ACC112 (cell line): Measurements from ENCODE around the gene COL19A1.

ENCODE experiments used
- H2AFZ ChIP-seq: fragments of 200-600 bp; sonication (generic); one replicate; pipeline ENCODE4 v1.6.0; 2017; ENCODE audit warnings: antibody characterized with exemption, low read length; ENCODE audit not compliant: unreplicated experiment
- H3K27ac ChIP-seq: fragments of 200-600 bp; sonication (generic); 2 replicates; pipeline ENCODE4 v1.5.1; 2014; ENCODE audit warnings: low read depth, mild to moderate bottlenecking, antibody characterized with exemption, low read length, moderate library complexity
- H3K27me3 ChIP-seq: fragments of 200-600 bp; sonication (generic); 2 replicates; pipeline ENCODE4 v1.6.1; 2014; ENCODE audit warnings: mild to moderate bottlenecking, antibody characterized with exemption, low read length, moderate library complexity, mixed read lengths; ENCODE audit not compliant: insufficient read depth
- H3K36me3 ChIP-seq: fragments of 200-600 bp; sonication (generic); 2 replicates; pipeline ENCODE4 v1.6.1; 2016; ENCODE audit warnings: mild to moderate bottlenecking, antibody characterized with exemption, low read length, moderate library complexity, mixed read lengths; ENCODE audit not compliant: insufficient read depth
- H3K4me1 ChIP-seq: fragments of 200-600 bp; sonication (generic); one replicate; pipeline ENCODE4 v1.6.1; 2016; ENCODE audit warnings: low read length, mixed read lengths; ENCODE audit not compliant: insufficient read depth, unreplicated experiment, control insufficient read depth
- H3K4me3 ChIP-seq: fragments of 200-600 bp; sonication (generic); 2 replicates; pipeline ENCODE4 v1.5.1; 2014; ENCODE audit warnings: mild to moderate bottlenecking, low read depth, low read length
- H3K79me2 ChIP-seq: fragments of 200-600 bp; sonication (generic); one replicate; pipeline ENCODE4 v1.6.0; 2016; ENCODE audit warnings: low read length; ENCODE audit not compliant: control insufficient read depth, unreplicated experiment, insufficient read depth

Gene COL19A1

DNA sequence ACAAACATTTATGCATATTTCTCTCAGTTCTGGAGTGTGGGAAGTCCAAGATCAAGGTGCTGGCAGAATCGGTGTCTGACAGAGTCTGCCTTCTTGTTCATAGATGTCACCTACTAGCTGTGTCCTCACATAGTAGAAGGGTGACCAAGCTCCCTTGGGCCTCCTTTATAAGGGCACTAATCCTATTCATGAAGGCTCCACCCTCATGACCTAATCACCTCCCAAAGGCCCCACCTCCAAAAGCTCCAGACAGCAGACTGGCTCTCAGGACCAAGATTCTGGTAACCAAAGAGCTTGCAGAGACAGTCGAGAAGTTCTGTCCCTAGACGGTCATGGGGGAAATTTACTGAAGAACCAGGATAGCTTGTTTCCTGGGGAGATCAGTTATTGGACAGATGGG, 297.4 kb downstream of the COL19A1 start:
- Histone ChIP-seq H3K4me3 (no peak overlapping the region), H3K79me2 (no peaks in the 10 kb centered on the region), H2AFZ (no peak overlapping the region), H3K27me3 (peaks cover 32% of the 10 kb centered on the region), H3K4me1 (no peaks in the 10 kb centered on the region), H3K27ac (no peak overlapping the region), H3K36me3 (no peaks in the 10 kb centered on the region)

DNA sequence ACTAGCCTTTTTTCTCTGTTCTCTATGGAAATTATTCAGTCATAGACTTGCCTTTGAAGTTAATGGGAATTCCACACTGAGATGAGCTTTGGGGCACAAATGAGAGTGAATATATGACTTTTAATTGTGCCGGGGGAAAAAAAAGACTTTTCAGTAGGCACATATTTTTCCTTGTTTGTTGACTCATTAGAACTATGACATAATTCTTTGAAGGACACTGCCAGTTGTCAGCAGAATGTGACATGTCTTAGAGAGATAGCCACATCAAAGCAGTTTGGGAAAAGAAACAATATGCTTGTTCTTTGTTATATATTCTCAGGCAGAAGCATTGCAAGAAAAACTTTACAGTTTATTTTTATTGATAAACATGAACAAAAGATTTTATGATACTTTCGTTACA, 298.2 kb downstream of the COL19A1 start:
- H3K4me1 ChIP-seq: no peaks in the 10 kb centered on the region

DNA sequence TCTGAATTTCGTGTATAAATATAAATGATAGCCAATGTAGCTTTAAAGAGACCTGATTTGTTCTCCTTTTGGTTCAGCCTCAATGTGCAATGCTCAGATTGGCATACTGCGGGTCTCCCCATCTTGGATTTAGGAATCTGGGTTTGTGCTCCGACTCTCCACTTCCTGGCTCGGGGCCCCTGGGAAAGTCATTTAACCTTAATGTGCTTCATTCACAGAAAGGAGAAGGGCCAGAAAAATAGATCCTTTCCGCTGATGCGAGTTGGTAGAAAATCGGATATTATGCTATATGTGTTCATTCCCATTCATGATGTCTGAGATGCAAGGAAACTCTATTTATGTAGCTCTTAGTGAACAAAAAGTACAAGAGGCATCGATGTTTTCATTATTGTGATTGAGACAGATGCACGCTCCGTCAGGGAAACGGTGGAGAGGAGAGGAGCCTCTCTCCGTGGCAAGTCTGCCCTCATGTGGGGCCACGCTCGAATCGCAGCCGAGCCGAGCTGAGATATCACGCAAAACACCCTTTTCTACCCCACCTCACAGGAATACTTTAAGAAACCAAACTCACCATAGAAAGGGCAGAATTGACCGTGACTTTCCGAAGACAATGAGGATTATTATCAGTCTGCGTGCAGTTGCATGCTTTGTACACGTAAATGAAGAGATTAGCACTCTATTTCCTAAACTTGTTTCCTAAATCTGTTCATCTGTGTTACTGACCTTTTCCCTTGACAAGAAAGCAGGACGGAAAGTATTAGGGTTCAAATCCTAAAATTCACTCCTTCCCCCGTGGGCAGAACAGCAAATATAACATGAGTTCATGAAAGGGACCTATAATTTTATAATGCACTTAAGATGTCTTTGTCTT, 300.0 kb downstream of the COL19A1 start:
- no peaks in the 10 kb centered on the region for H3K4me1 ChIP-seq
- H3K27me3 ChIP-seq: peaks cover 38% of the 10 kb centered on the region
- H3K79me2 ChIP-seq: no peaks in the 10 kb centered on the region
- peak overlapping the region; percentile 58 for H2AFZ ChIP-seq
- no peak overlapping the region for H3K27ac ChIP-seq
- H3K4me3 ChIP-seq: peak overlapping the region; percentile 69
- H3K36me3 ChIP-seq: no peaks in the 10 kb centered on the region

More for the DNA sequence above, 298.2 kb downstream of the COL19A1 start:
- no peak overlapping the region for H2AFZ ChIP-seq
- H3K4me3 ChIP-seq: no peak overlapping the region
- peaks cover 36% of the 10 kb centered on the region for H3K27me3 ChIP-seq
- H3K36me3 ChIP-seq: no peaks in the 10 kb centered on the region
- H3K27ac ChIP-seq: no peak overlapping the region
- H3K79me2 ChIP-seq: no peaks in the 10 kb centered on the region

DNA sequence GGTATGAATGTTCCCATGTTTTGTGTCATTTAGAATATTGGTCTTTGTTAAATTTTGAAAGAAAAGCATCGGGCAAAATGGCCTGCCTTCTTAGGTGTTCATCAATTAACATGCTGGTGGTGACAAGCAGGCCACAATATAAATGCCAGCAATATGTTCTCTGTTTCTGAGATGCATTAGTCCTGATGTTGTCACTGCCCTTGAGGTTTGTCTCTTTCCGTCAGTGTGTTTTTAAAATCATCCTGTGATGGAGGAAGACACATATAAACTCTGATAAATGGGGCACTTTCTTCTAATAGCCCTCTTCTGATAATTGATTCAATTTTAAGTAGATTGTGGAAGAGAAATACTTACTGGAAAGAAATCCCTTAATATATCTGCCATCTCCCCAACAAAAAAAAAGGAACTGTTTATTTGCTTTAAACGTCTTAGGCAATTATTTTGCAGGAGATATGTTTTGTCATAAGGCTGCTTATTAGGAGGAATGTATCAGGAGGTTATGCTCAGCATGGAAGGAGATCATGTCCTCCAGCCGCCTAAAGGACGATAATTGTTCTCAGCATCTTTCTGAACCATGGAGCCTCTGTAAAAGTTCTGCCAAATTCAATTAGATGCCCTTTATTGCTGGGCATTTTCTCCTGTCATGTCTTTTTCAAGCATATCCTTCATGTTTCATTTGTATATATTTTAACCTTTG, 302.5 kb downstream of the COL19A1 start:
- Histone ChIP-seq H3K27me3 (peaks cover 26% of the 10 kb centered on the region), H3K4me3 (no peak overlapping the region), H3K79me2 (no peaks in the 10 kb centered on the region), H2AFZ (no peak overlapping the region), H3K36me3 (no peaks in the 10 kb centered on the region), H3K4me1 (no peaks in the 10 kb centered on the region), H3K27ac (no peak overlapping the region)

DNA sequence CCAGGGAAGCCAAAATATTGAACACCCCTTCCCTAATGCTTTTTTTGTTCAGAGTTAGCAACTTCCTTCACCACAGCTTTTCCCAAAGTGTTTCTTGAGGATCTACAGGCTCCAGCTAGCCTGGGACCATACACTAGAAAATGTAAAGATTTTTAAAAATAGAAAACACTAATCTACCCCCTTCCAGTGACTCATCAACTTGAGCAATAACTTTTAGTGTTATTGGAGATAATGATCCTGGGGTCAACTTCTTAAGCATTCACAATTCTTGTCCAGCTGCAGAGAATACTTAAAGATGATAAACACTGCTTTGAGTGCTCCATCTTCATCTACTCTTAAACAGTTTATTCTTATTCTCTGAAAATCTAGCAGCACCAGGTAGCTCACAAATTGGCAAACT, 304.9 kb downstream of the COL19A1 start:
- no peaks in the 10 kb centered on the region for H3K4me1 ChIP-seq
- H3K36me3 ChIP-seq: no peaks in the 10 kb centered on the region
- no peak overlapping the region for H2AFZ ChIP-seq
- no peak overlapping the region for H3K27ac ChIP-seq
- H3K27me3 ChIP-seq: peaks cover 18% of the 10 kb centered on the region
- no peak overlapping the region for H3K4me3 ChIP-seq
- H3K79me2 ChIP-seq: no peaks in the 10 kb centered on the region

DNA sequence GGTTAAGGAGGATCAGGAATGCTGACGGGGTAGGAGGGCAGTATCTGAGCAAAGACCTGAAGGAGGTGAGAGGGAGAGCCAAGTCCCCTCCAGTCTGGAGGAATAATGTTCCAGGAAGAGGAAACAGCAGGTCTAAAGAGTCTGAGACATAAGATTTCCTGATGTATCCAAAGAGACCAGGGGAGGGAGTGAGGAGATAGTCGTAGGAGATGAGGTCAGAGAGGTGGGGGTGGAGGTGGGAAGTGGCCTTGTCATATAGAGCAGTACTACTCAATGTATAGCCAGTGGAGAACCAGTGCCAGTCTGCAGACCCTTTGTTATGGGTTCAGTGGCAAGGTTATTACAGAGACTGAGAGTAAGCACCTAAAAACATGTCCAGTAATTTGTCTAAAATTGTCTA, 305.9 kb downstream of the COL19A1 start:
- no peaks in the 10 kb centered on the region for H3K4me1 ChIP-seq
- H3K4me3 ChIP-seq: no peak overlapping the region
- H3K36me3 ChIP-seq: no peaks in the 10 kb centered on the region
- no peaks in the 10 kb centered on the region for H3K79me2 ChIP-seq
- no peak overlapping the region for H2AFZ ChIP-seq
- peaks cover 12% of the 10 kb centered on the region for H3K27me3 ChIP-seq
- no peak overlapping the region for H3K27ac ChIP-seq

DNA sequence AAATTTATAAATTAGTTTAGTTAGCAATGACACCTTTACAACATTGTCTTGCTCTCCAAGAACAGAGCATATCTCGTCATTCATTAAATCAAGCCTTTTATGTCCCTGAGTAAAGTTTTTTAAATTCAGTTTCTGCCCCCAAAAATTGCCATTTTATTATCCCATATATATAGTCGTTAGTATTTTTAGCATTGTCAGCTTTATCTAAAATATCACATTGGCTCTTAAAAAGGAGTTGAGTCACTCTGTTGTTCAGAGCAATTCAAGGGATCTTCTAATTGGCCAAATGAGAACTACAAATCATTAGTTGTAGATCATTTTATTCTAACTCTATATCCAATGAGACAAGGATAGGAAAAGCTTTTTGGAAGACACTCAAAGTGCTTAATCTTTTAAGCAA, 309.4 kb downstream of the COL19A1 start:
- H3K4me3 ChIP-seq: no peak overlapping the region
- H2AFZ ChIP-seq: no peak overlapping the region
- no peaks in the 10 kb centered on the region for H3K36me3 ChIP-seq
- H3K27me3 ChIP-seq: no peaks in the 10 kb centered on the region
- no peaks in the 10 kb centered on the region for H3K4me1 ChIP-seq
- H3K79me2 ChIP-seq: no peaks in the 10 kb centered on the region
- no peak overlapping the region for H3K27ac ChIP-seq

DNA sequence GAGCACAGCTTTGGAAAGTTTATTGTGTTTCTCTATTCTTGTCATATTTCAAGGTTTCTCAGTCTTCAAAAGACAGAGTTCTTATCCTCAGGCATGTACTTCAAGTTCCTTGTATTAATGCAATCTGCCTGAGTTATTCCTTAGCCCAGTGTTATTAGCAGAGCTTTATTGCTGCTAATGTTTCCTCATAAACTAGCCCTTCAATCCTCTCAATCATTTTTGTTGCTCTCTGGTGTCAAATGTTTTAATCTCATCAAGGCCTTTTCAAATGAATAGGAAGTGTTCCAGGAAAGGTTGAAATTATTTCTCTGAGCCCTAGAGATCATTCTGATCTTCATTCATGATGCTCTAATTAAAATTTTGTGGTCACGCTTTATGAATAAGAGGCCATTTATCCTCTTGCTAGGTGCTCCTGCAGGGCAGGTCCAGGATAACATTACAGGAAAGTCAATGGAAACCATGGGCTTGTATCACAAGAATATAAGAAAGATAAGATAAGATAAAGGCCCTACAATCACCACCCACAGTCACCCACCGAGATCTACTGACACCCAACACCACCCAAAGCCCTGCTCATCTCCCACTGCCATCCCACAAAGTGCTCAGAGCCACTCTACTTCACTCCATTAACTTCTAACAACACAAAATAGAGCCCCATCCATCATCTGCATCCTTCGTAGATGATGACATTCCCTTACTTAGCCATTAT, 310.6 kb downstream of the COL19A1 start:
- no peaks in the 10 kb centered on the region for H3K27me3 ChIP-seq
- no peak overlapping the region for H2AFZ ChIP-seq
- H3K4me1 ChIP-seq: peaks cover 3% of the 10 kb centered on the region
- no peaks in the 10 kb centered on the region for H3K79me2 ChIP-seq
- H3K36me3 ChIP-seq: no peaks in the 10 kb centered on the region
- no peak overlapping the region for H3K4me3 ChIP-seq
- no peak overlapping the region for H3K27ac ChIP-seq

DNA sequence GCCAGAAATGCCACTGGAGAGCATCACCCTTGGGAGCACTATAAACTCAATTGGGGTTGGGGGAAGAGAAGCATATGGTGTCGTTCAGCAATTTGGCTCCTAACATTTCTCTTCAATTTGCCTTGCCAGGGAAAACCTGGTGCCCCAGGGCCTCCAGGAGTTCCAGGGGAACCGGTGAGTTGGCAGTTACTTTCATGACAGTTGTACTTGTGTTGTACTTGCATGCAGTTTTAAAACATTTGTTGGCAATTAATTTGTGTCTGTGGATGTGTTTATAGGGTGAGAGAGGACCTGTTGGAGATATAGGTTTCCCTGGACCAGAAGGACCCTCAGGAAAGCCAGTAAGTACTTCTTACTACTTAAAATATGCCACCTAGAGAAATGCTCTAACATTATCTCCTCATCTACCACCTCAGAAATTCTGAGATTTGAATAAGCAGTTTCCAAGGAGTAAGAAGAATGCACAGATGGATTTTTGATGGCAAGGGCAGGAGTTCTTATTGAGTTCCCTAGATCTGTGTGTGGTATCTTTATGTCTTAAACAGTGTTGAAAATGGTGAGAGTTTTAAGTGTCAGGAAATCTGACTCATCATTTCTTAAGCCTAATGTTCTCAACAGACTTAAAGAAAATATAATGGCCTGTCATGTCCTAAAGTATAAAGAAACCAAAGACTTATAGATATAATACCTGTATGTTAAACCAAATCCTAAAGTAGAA, 314.0 kb downstream of the COL19A1 start:
- H3K27ac ChIP-seq: peak overlapping the region; percentile 83
- H3K4me1 ChIP-seq: peaks cover 3% of the 10 kb centered on the region
- H3K27me3 ChIP-seq: no peaks in the 10 kb centered on the region
- H3K79me2 ChIP-seq: no peaks in the 10 kb centered on the region
- no peaks in the 10 kb centered on the region for H3K36me3 ChIP-seq
- no peak overlapping the region for H2AFZ ChIP-seq
- no peak overlapping the region for H3K4me3 ChIP-seq

DNA sequence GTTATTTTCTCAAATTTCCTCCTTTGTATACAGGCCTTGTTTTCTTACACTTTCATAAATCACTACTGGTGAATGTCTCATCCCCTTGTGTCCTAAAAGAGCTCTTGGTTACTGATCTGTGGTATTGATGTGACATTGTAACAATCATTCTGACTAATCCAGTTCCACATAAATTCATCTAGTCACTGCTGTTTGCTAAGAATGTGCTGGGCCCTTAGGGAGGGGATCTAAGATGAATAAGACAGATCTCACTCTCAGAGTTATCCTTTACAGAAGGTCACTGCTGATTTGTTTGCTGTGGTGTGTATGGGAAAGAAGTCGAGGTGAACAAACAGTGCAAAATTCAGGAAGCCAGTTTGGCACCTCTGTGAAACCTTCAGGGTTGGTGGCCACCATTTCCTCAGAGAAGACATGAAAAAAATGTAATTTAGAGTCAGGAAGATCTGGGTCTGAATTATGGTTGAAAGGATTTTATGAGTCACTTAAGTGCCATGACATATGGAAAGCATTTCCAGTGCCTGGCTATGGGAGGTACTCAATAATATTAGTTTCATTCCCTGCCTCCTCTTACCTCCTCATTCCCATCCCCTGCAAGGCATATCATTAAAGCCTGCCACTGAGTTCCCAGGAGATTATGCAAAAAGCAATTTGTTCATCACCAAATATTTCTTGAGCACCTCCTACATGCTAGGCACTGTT, 314.7 kb downstream of the COL19A1 start:
- H3K79me2 ChIP-seq: no peaks in the 10 kb centered on the region
- H3K4me1 ChIP-seq: peaks cover 3% of the 10 kb centered on the region
- H2AFZ ChIP-seq: no peak overlapping the region
- H3K4me3 ChIP-seq: no peak overlapping the region
- H3K36me3 ChIP-seq: no peaks in the 10 kb centered on the region
- peak overlapping the region; percentile 83 for H3K27ac ChIP-seq
- no peaks in the 10 kb centered on the region for H3K27me3 ChIP-seq
